ENCODE data around the gene CNTN4. TPM values are rescaled to one million over a fixed set of nuclear protein-coding genes. Genes with fewer than 3 reads are reported as not detected.

CNTN4 gene
- total RNA-seq, 4 donors from 2014 or later, result 2.6 to 91.2 (median 13.2) TPM

DNA sequence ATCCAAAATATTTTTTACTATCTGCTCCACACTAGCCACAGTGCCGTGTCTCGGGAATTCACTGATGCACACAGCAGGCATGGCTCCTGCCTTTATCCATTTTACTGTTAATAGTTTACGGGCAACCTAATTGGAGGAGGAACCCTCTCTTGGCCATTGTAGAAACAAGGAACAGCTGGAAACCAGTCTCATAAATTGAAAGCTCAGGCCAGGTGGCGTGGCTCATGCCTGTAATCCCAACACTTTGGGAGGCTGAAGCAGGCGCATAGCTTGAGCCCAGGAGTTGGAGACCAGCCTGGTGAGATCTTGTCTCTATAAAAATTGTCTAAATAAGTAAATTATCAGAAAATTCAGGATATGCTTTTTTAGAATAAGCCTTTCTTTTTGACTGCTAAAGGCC is 972.5 kb downstream of the CNTN4 start:
- H3K27me3 ChIP-seq, result no peaks in the 10 kb centered on the region
- no peaks in the 10 kb centered on the region for H3K4me1 ChIP-seq
- intact Hi-C loops (cut with DNase I; ENCODE audit: low total_unique reads), result no loop called here
- no peak for DNase-seq
- no peak overlapping the region for H3K4me3 ChIP-seq
- H3K9me3 ChIP-seq, result no peaks in the 10 kb centered on the region
- TF ChIP-seq, protein P1, sequence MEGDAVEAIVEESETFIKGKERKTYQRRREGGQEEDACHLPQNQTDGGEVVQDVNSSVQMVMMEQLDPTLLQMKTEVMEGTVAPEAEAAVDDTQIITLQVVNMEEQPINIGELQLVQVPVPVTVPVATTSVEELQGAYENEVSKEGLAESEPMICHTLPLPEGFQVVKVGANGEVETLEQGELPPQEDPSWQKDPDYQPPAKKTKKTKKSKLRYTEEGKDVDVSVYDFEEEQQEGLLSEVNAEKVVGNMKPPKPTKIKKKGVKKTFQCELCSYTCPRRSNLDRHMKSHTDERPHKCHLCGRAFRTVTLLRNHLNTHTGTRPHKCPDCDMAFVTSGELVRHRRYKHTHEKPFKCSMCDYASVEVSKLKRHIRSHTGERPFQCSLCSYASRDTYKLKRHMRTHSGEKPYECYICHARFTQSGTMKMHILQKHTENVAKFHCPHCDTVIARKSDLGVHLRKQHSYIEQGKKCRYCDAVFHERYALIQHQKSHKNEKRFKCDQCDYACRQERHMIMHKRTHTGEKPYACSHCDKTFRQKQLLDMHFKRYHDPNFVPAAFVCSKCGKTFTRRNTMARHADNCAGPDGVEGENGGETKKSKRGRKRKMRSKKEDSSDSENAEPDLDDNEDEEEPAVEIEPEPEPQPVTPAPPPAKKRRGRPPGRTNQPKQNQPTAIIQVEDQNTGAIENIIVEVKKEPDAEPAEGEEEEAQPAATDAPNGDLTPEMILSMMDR (IDR thresholded peaks at IDR 0.05), result no peak
- no peak for TF ChIP-seq POLR2A (IDR thresholded peaks at IDR 0.05)
- no peaks in the 10 kb centered on the region for H3K36me3 ChIP-seq
- H3K27ac ChIP-seq, result no peak overlapping the region

DNA sequence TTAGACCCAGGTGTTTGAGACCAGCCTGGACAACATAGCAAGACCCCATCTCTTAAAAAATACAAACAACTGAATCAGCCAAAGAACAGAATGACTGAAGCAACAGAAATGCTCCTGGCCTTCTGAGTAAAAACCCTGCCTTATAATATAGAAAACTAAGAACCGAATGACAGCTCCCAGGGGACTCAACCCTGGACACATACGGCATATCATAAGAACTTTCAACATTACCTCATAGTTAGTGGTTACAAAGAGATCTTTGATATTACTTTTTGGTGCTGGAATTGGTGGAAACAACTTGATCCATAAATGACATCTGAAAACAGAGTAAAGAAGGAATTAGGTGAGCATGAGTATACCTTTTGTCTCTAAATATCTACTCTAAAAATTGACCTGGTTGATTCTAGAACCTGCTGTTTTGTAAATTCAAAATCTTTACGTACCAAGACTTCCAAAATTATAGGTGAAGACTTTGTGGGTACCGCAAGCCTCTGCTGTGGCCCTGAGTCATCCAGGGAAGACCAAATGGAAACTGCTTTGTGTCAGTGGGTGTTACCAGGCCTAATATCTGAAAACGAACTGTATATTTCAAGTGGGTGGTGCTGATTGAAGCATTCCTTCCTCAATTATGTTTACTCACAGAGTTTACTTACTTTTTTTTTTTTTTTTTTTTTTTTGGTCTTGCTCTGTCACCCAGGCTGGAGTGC is 976.0 kb downstream of the CNTN4 start:
- Histone ChIP-seq H3K9me3 (no peaks in the 10 kb centered on the region), H3K27me3 (no peaks in the 10 kb centered on the region), H3K27ac (no peak overlapping the region), H3K4me1 (no peaks in the 10 kb centered on the region), H3K36me3 (no peaks in the 10 kb centered on the region), H3K4me3 (no peak overlapping the region)
- TF ChIP-seq, protein P1 (IDR thresholded peaks at IDR 0.05), result no peak
- no peak for TF ChIP-seq POLR2A (IDR thresholded peaks at IDR 0.05)
- intact Hi-C loops (cut with DNase I; ENCODE audit: low total_unique reads), result no loop called here
- no peak for DNase-seq

DNA sequence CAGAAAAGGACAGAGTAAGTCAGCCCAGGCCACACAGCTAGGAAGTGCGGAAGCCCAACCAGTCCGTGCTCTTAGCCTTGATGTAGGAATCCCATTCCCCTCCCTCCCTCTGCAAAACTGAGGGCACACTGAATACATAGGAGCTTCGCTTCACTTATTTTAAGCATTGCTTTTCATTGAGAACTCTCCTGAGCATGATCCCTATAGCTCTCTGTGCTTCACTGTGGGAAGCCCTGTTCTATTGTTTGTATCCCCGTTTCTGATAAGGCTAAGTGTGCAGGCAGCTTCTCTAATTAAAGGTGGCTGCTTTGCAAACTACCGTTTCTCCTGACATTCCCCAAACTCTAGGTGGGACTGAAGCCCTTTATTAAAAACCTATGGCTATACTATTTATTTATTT is 981.6 kb downstream of the CNTN4 start:
- Histone ChIP-seq H3K4me3 (no peak overlapping the region), H3K27me3 (no peaks in the 10 kb centered on the region), H3K36me3 (no peaks in the 10 kb centered on the region), H3K27ac (no peak overlapping the region), H3K4me1 (no peaks in the 10 kb centered on the region), H3K9me3 (no peaks in the 10 kb centered on the region)
- TF ChIP-seq, protein P1 (IDR thresholded peaks at IDR 0.05), result no peak
- TF ChIP-seq POLR2A (IDR thresholded peaks at IDR 0.05), result no peak
- no peak for DNase-seq
- intact Hi-C loops (cut with DNase I; ENCODE audit: low total_unique reads), result no loop called here

DNA sequence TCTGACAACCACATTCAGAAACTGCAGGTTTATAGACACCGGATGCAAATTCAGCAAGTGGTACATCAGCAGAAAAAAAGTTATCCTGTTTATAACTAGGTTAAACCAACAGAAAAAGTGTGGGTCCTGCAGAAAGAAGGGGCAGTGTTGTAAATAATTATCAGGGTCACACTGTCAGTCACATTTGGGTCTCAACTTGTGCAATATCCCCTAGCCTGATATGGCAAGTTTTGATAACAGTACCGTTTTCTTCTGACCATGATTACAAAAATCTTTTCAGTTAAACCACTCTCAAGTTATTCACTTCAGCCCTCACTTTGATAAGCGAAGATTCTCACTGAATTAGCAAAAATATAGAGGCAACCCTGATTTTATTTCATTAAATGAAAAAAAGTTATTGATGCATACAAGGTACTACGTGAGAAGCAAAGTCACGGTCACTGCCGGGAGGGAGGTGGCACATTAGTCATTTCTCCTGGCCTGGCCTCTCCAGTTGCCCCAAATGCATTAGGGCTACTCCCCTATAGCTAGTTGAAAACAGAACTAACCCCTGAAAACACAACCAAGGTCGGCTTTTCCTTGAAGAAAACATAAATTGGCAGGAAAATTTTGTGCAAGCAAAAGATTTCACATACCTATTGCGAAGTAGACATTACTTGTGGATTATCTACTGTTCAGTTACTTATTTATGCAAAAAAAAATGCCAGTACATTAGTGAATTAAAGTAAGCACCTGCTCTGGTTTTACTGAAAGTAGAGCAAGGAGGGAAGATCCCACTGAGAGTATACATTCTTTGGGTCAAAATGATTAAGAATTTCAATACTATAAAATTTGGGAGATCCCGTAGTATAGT is 982.9 kb downstream of the CNTN4 start:
- no peak overlapping the region for H3K27ac ChIP-seq
- TF ChIP-seq, protein P1 (IDR thresholded peaks at IDR 0.05), result no peak
- no peak for TF ChIP-seq POLR2A (IDR thresholded peaks at IDR 0.05)
- no peaks in the 10 kb centered on the region for H3K4me1 ChIP-seq
- no peak for DNase-seq
- H3K36me3 ChIP-seq, result no peaks in the 10 kb centered on the region
- H3K9me3 ChIP-seq, result no peaks in the 10 kb centered on the region
- no peak overlapping the region for H3K4me3 ChIP-seq
- intact Hi-C loops (cut with DNase I; ENCODE audit: low total_unique reads), result no loop called here
- no peaks in the 10 kb centered on the region for H3K27me3 ChIP-seq
